ENCODE data around the gene PRR12.
A peak's percentile ranks its signal among the peaks of the same experiment; 100 is the strongest.
"Not testable (repeated sequence)": the region's sequence is repeated elsewhere in the genome, so short reads cannot be mapped to it uniquely, and the experiment has no call there.

Gene PRR12

GRCh38 chr19:49632576-49632975, 41.6 kb downstream of the PRR12 start:
- H3K4me3 ChIP-seq (ENCODE audit: low read depth, low read length) = no peak overlapping the region
- no peak for TF ChIP-seq CTCF (conservative IDR thresholded peaks at IDR 0.05; ENCODE audit: low read depth, low read length)
- DNase-seq (ENCODE audit: low read depth) = no peak

GRCh38 chr19:49633273-49633672, 42.3 kb downstream of the PRR12 start:
- peak; percentile 58 for DNase-seq (ENCODE audit: low read depth)
- not testable (repeated sequence) for H3K4me3 ChIP-seq (ENCODE audit: low read depth, low read length)

- no peak overlapping the region for H3K4me3 ChIP-seq (ENCODE audit: low read depth, low read length)
- peak; percentile 48 for DNase-seq (ENCODE audit: low read depth)
- TF ChIP-seq CTCF (conservative IDR thresholded peaks at IDR 0.05; ENCODE audit: low read depth, low read length) = peak; percentile 33
Observed at GRCh38 chr19:49635530-49636232, 44.7 kb downstream of the PRR12 start.

GRCh38 chr19:49636233-49636932, 45.4 kb downstream of the PRR12 start:
- no peak for TF ChIP-seq CTCF (conservative IDR thresholded peaks at IDR 0.05; ENCODE audit: low read depth, low read length)
- no peak for DNase-seq (ENCODE audit: low read depth)
- H3K4me3 ChIP-seq (ENCODE audit: low read depth, low read length) = no peak overlapping the region

- TF ChIP-seq CTCF (conservative IDR thresholded peaks at IDR 0.05; ENCODE audit: low read depth, low read length) = no peak
- peak overlapping the region; percentile 73 for H3K4me3 ChIP-seq (ENCODE audit: low read depth, low read length)
- peak; percentile 72 for DNase-seq (ENCODE audit: low read depth)
Observed at GRCh38 chr19:49637821-49638738, 47.1 kb downstream of the PRR12 start.

GRCh38 chr19:49639401-49640112, 48.6 kb downstream of the PRR12 start:
- no peak for DNase-seq (ENCODE audit: low read depth)
- TF ChIP-seq CTCF (conservative IDR thresholded peaks at IDR 0.05; ENCODE audit: low read depth, low read length) = no peak
- H3K4me3 ChIP-seq (ENCODE audit: low read depth, low read length) = peak overlapping the region; percentile 73

Measured in choroid plexus epithelial cell (primary cell).